HEK293 (cell line): ENCODE results near the gene HPCAL1.

Source experiments
- CTCF ChIA-PET: fragments of 350-600 bp; formaldehyde crosslinking; extraction: SDS; loops from one replicate; lab custom pipeline; 2021; ENCODE audit warnings: antibody characterized with exemption; lab: Yijun Ruan, JAX
- POLR2A ChIA-PET: fragments of 300-600 bp; formaldehyde crosslinking; extraction: SDS; loops from one replicate; lab custom pipeline; 2020; ENCODE audit warnings: antibody characterized with exemption, inconsistent platforms; lab: Yijun Ruan, JAX
- H3K27ac ChIP-seq: fragments of 200-500 bp; sonication (Bioruptor generic); 2 replicates; pipeline ENCODE4 v1.5.1; 2014; ENCODE audit warnings: low read depth, low read length, control low read depth, inconsistent platforms; ENCODE audit errors: extremely low read depth
- H3K36me3 ChIP-seq, 2 experiments: fragments of 200-500 bp in 1 of 2; sonication (Bioruptor generic) in 1 of 2; 1 replicate in 1 of 2; 2 replicates in 1 of 2; pipeline ENCODE4 v1.5.1; 2014 to 2017; ENCODE audit warnings: inconsistent platforms in 2 of 2, low read length in 2 of 2; ENCODE audit not compliant: control insufficient read depth in 2 of 2, insufficient read depth in 1 of 2
- H3K4me1 ChIP-seq: fragments of 200-500 bp; sonication (Bioruptor generic); 2 replicates; pipeline ENCODE4 v1.5.1; 2014; ENCODE audit warnings: mild to moderate bottlenecking, low read length, inconsistent platforms; ENCODE audit not compliant: control insufficient read depth, insufficient read depth
- H3K4me3 ChIP-seq: 2 replicates; pipeline ENCODE4 v1.5.1; 2011; ENCODE audit warnings: low read depth, mild to moderate bottlenecking, control low read depth, low read length, moderate library complexity
- H3K9me3 ChIP-seq: fragments of 200-500 bp; sonication (Bioruptor generic); 2 replicates; pipeline ENCODE4 v1.5.1; 2014; ENCODE audit warnings: low read depth, low read length, inconsistent platforms; ENCODE audit not compliant: control insufficient read depth, insufficient read depth
- FEZF1 ChIP-seq: fragments of 450-650 bp; formaldehyde crosslinking; IDR thresholded peaks from 2 replicates; pipeline ENCODE4 v1.5.1; 2016; ENCODE audit warnings: missing biosample characterization, missing genetic modification characterization
- GLI2 ChIP-seq: fragments of 450-650 bp; formaldehyde crosslinking; IDR thresholded peaks from 2 replicates; pipeline ENCODE4; 2017; ENCODE audit warnings: missing biosample characterization, missing genetic modification characterization, low read depth, borderline replicate concordance
- KLF7 ChIP-seq: fragments of 450-650 bp; formaldehyde crosslinking; IDR thresholded peaks from 2 replicates; pipeline ENCODE4 v1.5.1; 2016; ENCODE audit warnings: missing biosample characterization, missing genetic modification characterization, borderline replicate concordance
- PRDM1 ChIP-seq: fragments of 450-650 bp; formaldehyde crosslinking; IDR thresholded peaks from 2 replicates; pipeline ENCODE4; 2016; ENCODE audit warnings: missing biosample characterization, missing genetic modification characterization
- SCRT2 ChIP-seq: fragments of 450-650 bp; formaldehyde crosslinking; IDR thresholded peaks from 2 replicates; pipeline ENCODE4 v1.5.1; 2016; ENCODE audit warnings: missing biosample characterization, missing genetic modification characterization
- YY1 ChIP-seq: fragments of 450-650 bp; formaldehyde crosslinking; IDR thresholded peaks from 2 replicates; pipeline ENCODE4 v1.5.1; 2018; ENCODE audit warnings: missing biosample characterization, missing genetic modification characterization
- YY2 ChIP-seq: fragments of 450-650 bp; formaldehyde crosslinking; IDR thresholded peaks from 2 replicates; pipeline ENCODE4 v1.5.1; 2016; ENCODE audit warnings: missing biosample characterization, missing genetic modification characterization
- ZBTB48 ChIP-seq: fragments of 450-650 bp; formaldehyde crosslinking; IDR thresholded peaks from 2 replicates; pipeline ENCODE4 v1.5.1; 2016; ENCODE audit warnings: missing biosample characterization, missing genetic modification characterization
- ZFHX2 ChIP-seq: fragments of 450-650 bp; formaldehyde crosslinking; conservative IDR thresholded peaks from 2 replicates; pipeline ENCODE4 v1.5.1; 2016; ENCODE audit warnings: missing biosample characterization, missing genetic modification characterization
- ZFP37 ChIP-seq: fragments of 450-650 bp; formaldehyde crosslinking; IDR thresholded peaks from 2 replicates; pipeline ENCODE4 v1.5.1; 2016; ENCODE audit warnings: missing biosample characterization, missing genetic modification characterization
- ZFP41 ChIP-seq: fragments of 450-650 bp; formaldehyde crosslinking; IDR thresholded peaks from 2 replicates; pipeline ENCODE4 v1.5.1; 2016; ENCODE audit warnings: missing biosample characterization, missing genetic modification characterization, borderline replicate concordance
- ZIC2 ChIP-seq: fragments of 450-650 bp; formaldehyde crosslinking; IDR thresholded peaks from 2 replicates; pipeline ENCODE4 v1.5.1; 2016; ENCODE audit warnings: missing biosample characterization, missing genetic modification characterization
- ZNF121 ChIP-seq: fragments of 450-650 bp; formaldehyde crosslinking; IDR thresholded peaks from 2 replicates; pipeline ENCODE4 v1.5.1; 2016; ENCODE audit warnings: missing biosample characterization, missing genetic modification characterization
- ZNF138 ChIP-seq: fragments of 450-650 bp; formaldehyde crosslinking; IDR thresholded peaks from 2 replicates; pipeline ENCODE4 v1.5.1; 2016; ENCODE audit warnings: missing biosample characterization, missing genetic modification characterization, borderline replicate concordance
- ZNF140 ChIP-seq: fragments of 450-650 bp; formaldehyde crosslinking; IDR thresholded peaks from 2 replicates; pipeline ENCODE4 v1.5.1; 2016; ENCODE audit warnings: missing biosample characterization, missing genetic modification characterization
- ZNF157 ChIP-seq: fragments of 450-650 bp; formaldehyde crosslinking; IDR thresholded peaks from 2 replicates; pipeline ENCODE4 v1.5.1; 2016; ENCODE audit warnings: missing biosample characterization, missing genetic modification characterization
- ZNF16 ChIP-seq: fragments of 450-650 bp; formaldehyde crosslinking; IDR thresholded peaks from 2 replicates; pipeline ENCODE4 v1.5.1; 2016; ENCODE audit warnings: low read depth, missing biosample characterization, missing genetic modification characterization
- ZNF211 ChIP-seq: fragments of 450-650 bp; formaldehyde crosslinking; IDR thresholded peaks from 2 replicates; pipeline ENCODE4 v1.5.1; 2016; ENCODE audit warnings: low read depth, missing biosample characterization, missing genetic modification characterization
- ZNF23 ChIP-seq: fragments of 450-650 bp; formaldehyde crosslinking; IDR thresholded peaks from 2 replicates; pipeline ENCODE4 v1.5.1; 2016; ENCODE audit warnings: missing biosample characterization, missing genetic modification characterization, borderline replicate concordance
- ZNF24 ChIP-seq: fragments of 450-650 bp; formaldehyde crosslinking; IDR thresholded peaks from 2 replicates; pipeline ENCODE4 v1.5.1; 2016; ENCODE audit warnings: missing biosample characterization, missing genetic modification characterization
- ZNF266 ChIP-seq: fragments of 450-650 bp; formaldehyde crosslinking; IDR thresholded peaks from 2 replicates; pipeline ENCODE4 v1.5.1; 2016; ENCODE audit warnings: missing biosample characterization, missing genetic modification characterization, low read depth
- ZNF274 ChIP-seq, 2 experiments: fragments of 200-500 bp in 1 of 2; fragments of 450-650 bp in 1 of 2; sonication (Bioruptor generic) in 1 of 2; formaldehyde crosslinking in 1 of 2; IDR thresholded peaks; 2 replicates each; pipeline versions ENCODE4 v1.5.1 to v1.6.1; 2014 to 2016; ENCODE audit warnings: borderline replicate concordance in 1 of 2, inconsistent platforms in 1 of 2, low read length in 1 of 2, missing biosample characterization in 1 of 2, missing genetic modification characterization in 1 of 2
- ZNF423 ChIP-seq: fragments of 450-650 bp; formaldehyde crosslinking; IDR thresholded peaks from 2 replicates; pipeline ENCODE4 v1.5.1; 2016; ENCODE audit warnings: missing biosample characterization, missing genetic modification characterization
- ZNF549 ChIP-seq: fragments of 450-650 bp; IDR thresholded peaks from 2 replicates; pipeline ENCODE4 v1.5.1; 2018; ENCODE audit warnings: missing biosample characterization, missing genetic modification characterization, mild to moderate bottlenecking, inconsistent platforms, moderate library complexity
- ZNF660 ChIP-seq: fragments of 450-650 bp; IDR thresholded peaks from 2 replicates; pipeline ENCODE4 v1.5.1; 2018; ENCODE audit warnings: missing biosample characterization, mild to moderate bottlenecking, missing genetic modification characterization
- ZNF747 ChIP-seq: fragments of 450-650 bp; formaldehyde crosslinking; IDR thresholded peaks from 2 replicates; pipeline ENCODE4 v1.5.1; 2016; ENCODE audit warnings: missing biosample characterization, missing genetic modification characterization
- ZNF837 ChIP-seq: fragments of 450-650 bp; formaldehyde crosslinking; IDR thresholded peaks from 2 replicates; pipeline ENCODE4 v1.5.1; 2016; ENCODE audit warnings: missing biosample characterization, missing genetic modification characterization
- ZSCAN30 ChIP-seq: fragments of 450-650 bp; IDR thresholded peaks from 2 replicates; pipeline ENCODE4 v1.5.1; 2018; ENCODE audit warnings: missing biosample characterization, mild to moderate bottlenecking, missing genetic modification characterization, moderate library complexity
- ZXDB ChIP-seq: fragments of 450-650 bp; formaldehyde crosslinking; IDR thresholded peaks from 2 replicates; pipeline ENCODE4 v1.5.1; 2016; ENCODE audit warnings: missing biosample characterization, missing genetic modification characterization
- TF ChIP-seq, protein P1 (sequence below): fragments of 450-650 bp; formaldehyde crosslinking; IDR thresholded peaks from 2 replicates; pipeline ENCODE4 v1.5.1; 2017; ENCODE audit warnings: missing biosample characterization, mild to moderate bottlenecking, missing genetic modification characterization, moderate library complexity
- TF ChIP-seq, protein P2 (sequence below): fragments of 450-650 bp; formaldehyde crosslinking; IDR thresholded peaks from 2 replicates; pipeline ENCODE4 v1.5.1; 2016; ENCODE audit warnings: missing biosample characterization, missing genetic modification characterization
- TF ChIP-seq, protein P3 (sequence below): fragments of 450-650 bp; formaldehyde crosslinking; IDR thresholded peaks from 2 replicates; pipeline ENCODE4 v1.5.1; 2017; ENCODE audit warnings: missing biosample characterization, missing genetic modification characterization

HPCAL1 gene

DNA sequence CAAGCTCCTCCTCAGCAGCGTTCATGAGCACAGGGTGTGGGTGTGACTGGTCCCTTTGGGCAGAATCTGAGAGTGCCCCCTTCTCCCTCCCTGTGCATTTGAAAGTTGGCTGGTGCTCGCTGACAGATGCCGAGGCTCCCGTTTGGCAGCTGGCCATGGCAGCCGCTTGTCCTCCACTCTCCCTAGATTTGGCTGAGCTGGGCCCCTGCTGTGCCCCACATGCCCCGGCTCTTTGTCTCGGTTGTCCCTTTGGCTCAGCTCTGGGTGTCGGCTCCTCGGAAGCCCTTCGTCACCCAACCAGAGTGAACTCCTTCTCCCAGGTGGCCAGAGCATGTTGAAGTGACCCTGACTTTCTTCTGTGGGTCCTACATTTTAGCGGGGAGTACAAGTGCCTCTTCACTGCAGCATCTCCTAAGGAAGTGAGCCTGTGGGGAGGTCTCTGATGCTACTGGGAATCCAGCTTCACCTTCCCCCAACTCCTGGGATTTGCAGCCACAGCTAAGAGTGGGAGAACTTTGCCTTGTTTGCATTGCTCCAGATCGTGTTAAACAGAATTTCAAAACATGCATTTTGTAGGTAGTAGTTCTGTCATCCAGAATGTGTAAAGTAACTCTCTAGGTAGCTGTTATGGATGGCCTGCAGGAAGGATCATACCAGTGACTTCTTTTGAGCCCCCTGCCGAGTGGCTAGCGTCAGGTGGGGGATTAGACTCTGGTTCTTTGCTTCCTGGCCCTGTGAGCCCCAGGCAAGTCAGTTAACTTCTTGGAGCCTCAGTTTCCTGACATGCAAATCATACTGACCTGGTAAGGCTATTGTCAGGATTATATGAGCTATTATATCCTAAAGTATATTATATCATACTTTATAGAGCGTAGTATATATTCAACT, 24.2 kb downstream of the HPCAL1 start:
- POLR2A ChIA-PET: no interaction called here
- CTCF ChIA-PET: interaction anchor here (0.5 to 0.8 kb wide), 2 partner anchors 81 to 82 kb away, joined by 3 read pairs; no protein-coding TSS in a partner anchor
- H3K4me3 ChIP-seq: no peak overlapping the region
- TF ChIP-seq SCRT2 (tag by site-specific recombination) (no peak), YY2 (tag by site-specific recombination) (no peak), ZNF747 (tag by site-specific recombination) (no peak), ZNF138 (tag by site-specific recombination) (no peak), ZXDB (tag by site-specific recombination) (no peak), ZNF837 (no peak), ZFHX2 (no peak), ZNF16 (tag by site-specific recombination) (no peak), PRDM1 (tag by site-specific recombination) (peak; percentile 20; the same call in 1 of the 2 replicates), ZNF24 (no peak), ZNF549 (no peak), ZBTB48 (peak; percentile 48; the same call in 1 of the 2 replicates), ZNF140 (no peak), ZNF660 (tag by site-specific recombination) (no peak), GLI2 (tag by site-specific recombination) (no peak), ZNF23 (tag by site-specific recombination) (no peak), ZNF274 (IDR thresholded peaks at IDR 0.05; ENCODE audit: low read length) (no peak), ZNF274 (tag by site-specific recombination; IDR thresholded peaks at IDR 0.05; ENCODE audit: borderline replicate concordance) (no peak), ZSCAN30 (tag by site-specific recombination) (no peak), ZIC2 (tag by site-specific recombination) (peak; percentile 62), ZNF211 (no peak), ZNF121 (tag by site-specific recombination) (no peak), FEZF1 (tag by site-specific recombination) (no peak), YY1 (no peak), ZFP41 (tag by site-specific recombination) (no peak), KLF7 (tag by site-specific recombination) (no peak), ZNF157 (tag by site-specific recombination) (no peak), ZNF266 (tag by site-specific recombination) (no peak), ZNF423 (peak; percentile 43; the same call in 1 of the 2 replicates), ZFP37 (tag by site-specific recombination) (no peak)
- TF ChIP-seq, protein P1, sequence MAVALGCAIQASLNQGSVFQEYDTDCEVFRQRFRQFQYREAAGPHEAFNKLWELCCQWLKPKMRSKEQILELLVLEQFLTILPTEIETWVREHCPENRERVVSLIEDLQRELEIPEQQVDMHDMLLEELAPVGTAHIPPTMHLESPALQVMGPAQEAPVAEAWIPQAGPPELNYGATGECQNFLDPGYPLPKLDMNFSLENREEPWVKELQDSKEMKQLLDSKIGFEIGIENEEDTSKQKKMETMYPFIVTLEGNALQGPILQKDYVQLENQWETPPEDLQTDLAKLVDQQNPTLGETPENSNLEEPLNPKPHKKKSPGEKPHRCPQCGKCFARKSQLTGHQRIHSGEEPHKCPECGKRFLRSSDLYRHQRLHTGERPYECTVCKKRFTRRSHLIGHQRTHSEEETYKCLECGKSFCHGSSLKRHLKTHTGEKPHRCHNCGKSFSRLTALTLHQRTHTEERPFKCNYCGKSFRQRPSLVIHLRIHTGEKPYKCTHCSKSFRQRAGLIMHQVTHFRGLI: no peak
- TF ChIP-seq, protein P2, sequence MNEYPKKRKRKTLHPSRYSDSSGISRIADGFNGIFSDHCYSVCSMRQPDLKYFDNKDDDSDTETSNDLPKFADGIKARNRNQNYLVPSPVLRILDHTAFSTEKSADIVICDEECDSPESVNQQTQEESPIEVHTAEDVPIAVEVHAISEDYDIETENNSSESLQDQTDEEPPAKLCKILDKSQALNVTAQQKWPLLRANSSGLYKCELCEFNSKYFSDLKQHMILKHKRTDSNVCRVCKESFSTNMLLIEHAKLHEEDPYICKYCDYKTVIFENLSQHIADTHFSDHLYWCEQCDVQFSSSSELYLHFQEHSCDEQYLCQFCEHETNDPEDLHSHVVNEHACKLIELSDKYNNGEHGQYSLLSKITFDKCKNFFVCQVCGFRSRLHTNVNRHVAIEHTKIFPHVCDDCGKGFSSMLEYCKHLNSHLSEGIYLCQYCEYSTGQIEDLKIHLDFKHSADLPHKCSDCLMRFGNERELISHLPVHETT (tag by site-specific recombination): no peak
- TF ChIP-seq, protein P3, sequence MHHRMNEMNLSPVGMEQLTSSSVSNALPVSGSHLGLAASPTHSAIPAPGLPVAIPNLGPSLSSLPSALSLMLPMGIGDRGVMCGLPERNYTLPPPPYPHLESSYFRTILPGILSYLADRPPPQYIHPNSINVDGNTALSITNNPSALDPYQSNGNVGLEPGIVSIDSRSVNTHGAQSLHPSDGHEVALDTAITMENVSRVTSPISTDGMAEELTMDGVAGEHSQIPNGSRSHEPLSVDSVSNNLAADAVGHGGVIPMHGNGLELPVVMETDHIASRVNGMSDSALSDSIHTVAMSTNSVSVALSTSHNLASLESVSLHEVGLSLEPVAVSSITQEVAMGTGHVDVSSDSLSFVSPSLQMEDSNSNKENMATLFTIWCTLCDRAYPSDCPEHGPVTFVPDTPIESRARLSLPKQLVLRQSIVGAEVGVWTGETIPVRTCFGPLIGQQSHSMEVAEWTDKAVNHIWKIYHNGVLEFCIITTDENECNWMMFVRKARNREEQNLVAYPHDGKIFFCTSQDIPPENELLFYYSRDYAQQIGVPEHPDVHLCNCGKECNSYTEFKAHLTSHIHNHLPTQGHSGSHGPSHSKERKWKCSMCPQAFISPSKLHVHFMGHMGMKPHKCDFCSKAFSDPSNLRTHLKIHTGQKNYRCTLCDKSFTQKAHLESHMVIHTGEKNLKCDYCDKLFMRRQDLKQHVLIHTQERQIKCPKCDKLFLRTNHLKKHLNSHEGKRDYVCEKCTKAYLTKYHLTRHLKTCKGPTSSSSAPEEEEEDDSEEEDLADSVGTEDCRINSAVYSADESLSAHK (tag by site-specific recombination): no peak

More for the DNA sequence above, 24.2 kb downstream of the HPCAL1 start:
- Histone ChIP-seq H3K4me1 (peaks cover 7% of the 10 kb centered on the region), H3K27ac (no peak overlapping the region), H3K36me3 (no peaks in the 10 kb centered on the region), H3K9me3 (no peaks in the 10 kb centered on the region)
